Pancreas (tissue), 10 donors: Measurements from ENCODE around the gene SF3A1. TPM values are rescaled to one million over a fixed set of nuclear protein-coding genes. Genes with fewer than 3 reads are reported as not detected.

Experiments
- ATAC-seq, 4 donors: fragments of 200-7000 bp; cut with Tn5 transposase; one replicate each; pipeline versions ENCODE4 v1.8.0 to v1.9.1; 2020; ENCODE audit warnings: mild to moderate bottlenecking in 4 of 4, moderate library complexity in 4 of 4
- DNase-seq, 6 donors: peaks; one replicate each; pipeline ENCODE4 v3.0.0-alpha.2; 2020
- FAIRE-seq: peaks from 2 replicates; lab custom pipeline; 2012; peaks lifted over from hg19 to GRCh38; lab: Jason Lieb, UNC
- H3K27ac ChIP-seq, 4 donors: fragments of 200-600 bp; sonication (generic); 1 replicate in 3 of 4; 2 replicates in 1 of 4; pipeline versions ENCODE4 v1.5.0 to v1.8.0; 2020
- H3K27me3 ChIP-seq, 4 donors: fragments of 200-600 bp; one replicate each; pipeline ENCODE4 v1.8.0; 2021
- H3K36me3 ChIP-seq, 3 donors: fragments of 200-600 bp; sonication (generic) in 1 of 3; one replicate each; pipeline versions ENCODE4 v1.5.0 to v1.8.0; 2020 to 2021
- H3K4me1 ChIP-seq, 3 donors: fragments of 200-600 bp; one replicate each; pipeline ENCODE4 v1.8.0; 2021
- H3K4me3 ChIP-seq, 4 donors: fragments of 200-600 bp; sonication (generic) in 2 of 4; one replicate each; pipeline versions ENCODE4 v1.5.0 to v1.8.0; 2020 to 2021
- H3K9me3 ChIP-seq, 4 donors: fragments of 200-600 bp; one replicate each; pipeline ENCODE4 v1.8.0; 2021
- WGBS, 2 donors: extraction: QIAGEN DNeasy Blood & Tissue Kit; methylation state at CpG; one replicate each; pipeline ENCODE4 v1.1.7; 2013; 5-methylcytosine and 5-hydroxymethylcytosine counted together
- intact Hi-C, 3 donors: fragments of 100-400 bp; cut with DNase I; formaldehyde crosslinking; loops; one replicate each; pipeline versions ENCODE4 v1.11.1 to v1.14.2; 2022
- polyA plus RNA-seq, 2 donors: library from polyadenylated mRNA; stranded (reverse); fragments of 200-250 nt; gene quantifications; one replicate each; pipeline ENCODE4 v1.2.3, GENCODE V29; 2013
- total RNA-seq, 6 donors: library from RNA; stranded (reverse); fragmentation: NEBNext Ultra II Directional in 4 of 6; extraction: Animal tissue kit (Norgen Biotek cat#: 25700) in 4 of 6; gene quantifications; one replicate each; pipeline versions ENCODE4 v1.2.1 to v1.2.4, GENCODE V29; 2021 to 2023
- TF ChIP-seq, protein P1 (sequence below), 4 donors: fragments of 200-600 bp; sonication (generic) in 3 of 4; IDR thresholded peaks; one replicate each; pipeline versions ENCODE4 v1.5.0 to v1.8.0; 2021; ENCODE audit warnings: antibody characterized with exemption in 4 of 4
- donor health status: healthy with polysubstance abuse.
- donor health status: DM: no; HTN: no; CAD: no; lungs with moderate emphysema.
- donor health status: DM: no; HTN: no; CAD: no.
- donor health status: control.
- donor health status: control.
- donor health status: Bipolar disorder and iron deficiency.
- donor health status: DM: yes; HTN: yes; CAD: no.
- donor health status: DM: no; HTN: no; CAD: no.
- donor health status: DM: no; HTN: no; CAD: no.
- donor health status: DM: yes; HTN: yes; CAD: no.

SF3A1 gene
- total and polyA plus RNA-seq, 8 donors: 19.2 to 102 (median 85.8) TPM

- Histone ChIP-seq H3K36me3 (no peaks in the 10 kb centered on the region), H3K4me1 (no peaks in the 10 kb centered on the region), H3K27me3 (no peaks in the 10 kb centered on the region), H3K9me3 (no peaks in the 10 kb centered on the region), H3K27ac (no peak overlapping the region), H3K4me3 (no peak overlapping the region)
- FAIRE-seq: no peak
- 89 to 93% methylated on average over 13 of the region's 13 CpGs for WGBS, 2 donors
- TF ChIP-seq, protein P1, sequence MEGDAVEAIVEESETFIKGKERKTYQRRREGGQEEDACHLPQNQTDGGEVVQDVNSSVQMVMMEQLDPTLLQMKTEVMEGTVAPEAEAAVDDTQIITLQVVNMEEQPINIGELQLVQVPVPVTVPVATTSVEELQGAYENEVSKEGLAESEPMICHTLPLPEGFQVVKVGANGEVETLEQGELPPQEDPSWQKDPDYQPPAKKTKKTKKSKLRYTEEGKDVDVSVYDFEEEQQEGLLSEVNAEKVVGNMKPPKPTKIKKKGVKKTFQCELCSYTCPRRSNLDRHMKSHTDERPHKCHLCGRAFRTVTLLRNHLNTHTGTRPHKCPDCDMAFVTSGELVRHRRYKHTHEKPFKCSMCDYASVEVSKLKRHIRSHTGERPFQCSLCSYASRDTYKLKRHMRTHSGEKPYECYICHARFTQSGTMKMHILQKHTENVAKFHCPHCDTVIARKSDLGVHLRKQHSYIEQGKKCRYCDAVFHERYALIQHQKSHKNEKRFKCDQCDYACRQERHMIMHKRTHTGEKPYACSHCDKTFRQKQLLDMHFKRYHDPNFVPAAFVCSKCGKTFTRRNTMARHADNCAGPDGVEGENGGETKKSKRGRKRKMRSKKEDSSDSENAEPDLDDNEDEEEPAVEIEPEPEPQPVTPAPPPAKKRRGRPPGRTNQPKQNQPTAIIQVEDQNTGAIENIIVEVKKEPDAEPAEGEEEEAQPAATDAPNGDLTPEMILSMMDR (IDR thresholded peaks at IDR 0.05): no peak
- intact Hi-C loops: no loop called here
- no peak for ATAC-seq
- DNase-seq: no peak
Observed at GRCh38 chr22:30375312-30375849, 18.7 kb upstream of the SF3A1 start.

DNA sequence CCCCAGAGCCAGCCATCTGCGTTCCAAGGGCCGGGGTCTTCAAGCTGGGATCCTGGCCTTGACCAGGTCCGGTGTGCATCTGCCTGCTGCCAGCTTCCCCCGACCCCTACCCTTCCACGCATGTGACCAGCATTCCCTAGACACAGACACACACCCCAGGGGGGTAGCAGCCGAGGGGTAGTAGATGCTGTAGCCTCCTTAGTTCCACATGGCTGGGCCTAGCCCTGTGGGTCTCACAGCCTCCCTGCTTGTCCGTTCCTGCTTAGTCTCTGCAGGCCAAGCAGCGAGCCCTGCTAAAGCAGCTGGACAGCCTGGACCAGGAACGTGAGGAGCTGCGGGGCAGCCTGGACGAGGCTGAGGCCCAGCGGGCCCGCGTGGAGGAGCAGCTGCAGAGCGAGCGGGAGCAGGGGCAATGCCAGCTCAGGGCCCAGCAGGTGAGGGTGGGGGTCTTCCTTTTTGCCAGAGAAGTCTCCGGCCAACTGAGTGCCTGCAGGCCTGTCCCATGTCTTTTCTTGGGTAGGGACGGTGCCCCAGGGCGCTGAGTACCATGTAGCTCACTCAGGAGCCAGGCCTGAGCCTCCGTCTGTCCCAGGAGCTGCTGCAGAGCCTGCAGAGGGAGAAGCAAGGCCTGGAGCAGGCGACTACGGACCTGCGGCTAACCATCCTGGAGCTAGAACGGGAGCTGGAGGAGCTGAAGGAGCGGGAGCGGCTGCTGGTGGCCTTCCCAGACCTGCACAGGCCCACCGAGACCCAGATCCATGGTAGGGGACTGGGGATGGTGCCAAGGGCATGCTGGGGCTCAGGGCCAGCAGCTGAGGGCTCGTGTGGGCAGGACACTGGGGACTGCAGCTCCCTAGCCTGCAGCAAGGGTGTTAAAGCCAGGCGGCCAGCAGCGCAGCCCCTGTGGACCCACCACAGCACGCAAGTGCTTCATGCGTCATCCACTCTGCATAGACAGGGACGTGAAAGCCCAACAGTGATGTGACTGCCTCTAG lies 16.9 kb upstream of the SF3A1 start:
- Histone ChIP-seq H3K36me3 (no peaks in the 10 kb centered on the region), H3K9me3 (no peaks in the 10 kb centered on the region), H3K4me1 (no peaks in the 10 kb centered on the region), H3K4me3 (no peak overlapping the region), H3K27me3 (no peaks in the 10 kb centered on the region), H3K27ac (no peak overlapping the region)
- DNase-seq (no peak), FAIRE-seq (no peak), ATAC-seq (peak in 1 of 4 donors; percentile 17)
- TF ChIP-seq, protein P1 (IDR thresholded peaks at IDR 0.05): no peak
- intact Hi-C loops: no loop called here
- WGBS, 2 donors: 80 to 86% methylated on average over 32 to 33 of the region's 33 CpGs

DNA sequence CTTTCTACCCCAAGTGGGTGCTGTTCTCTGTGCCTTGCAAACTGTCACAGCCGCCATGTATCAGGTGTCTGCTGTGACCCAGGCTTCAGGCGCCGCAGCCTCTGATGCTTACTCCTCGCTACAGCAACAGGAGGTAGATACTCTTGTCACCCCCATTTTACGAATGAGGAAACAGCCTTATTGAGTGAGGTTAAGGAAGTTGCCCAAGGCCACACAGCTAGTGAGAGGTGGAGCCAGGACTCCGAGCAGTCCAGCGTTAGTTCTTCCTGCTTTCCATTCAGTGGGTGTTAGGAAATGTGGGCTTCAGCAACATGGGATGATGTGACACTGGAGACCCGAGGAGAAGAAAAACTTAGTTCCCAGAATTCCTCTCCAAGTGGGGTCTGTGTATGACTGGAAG lies 16.2 kb upstream of the SF3A1 start:
- Histone ChIP-seq H3K27ac (no peak overlapping the region), H3K9me3 (no peaks in the 10 kb centered on the region), H3K4me3 (no peak overlapping the region), H3K27me3 (no peaks in the 10 kb centered on the region), H3K4me1 (no peaks in the 10 kb centered on the region), H3K36me3 (no peaks in the 10 kb centered on the region)
- TF ChIP-seq, protein P1 (IDR thresholded peaks at IDR 0.05): no peak
- WGBS, 2 donors: 53 to 61% methylated on average over 8 of the region's 8 CpGs
- FAIRE-seq (no peak), DNase-seq (no peak), ATAC-seq (peak in 3 of 4 donors; percentile 16 to 52 (median 29))
- intact Hi-C loops: no loop called here

DNA sequence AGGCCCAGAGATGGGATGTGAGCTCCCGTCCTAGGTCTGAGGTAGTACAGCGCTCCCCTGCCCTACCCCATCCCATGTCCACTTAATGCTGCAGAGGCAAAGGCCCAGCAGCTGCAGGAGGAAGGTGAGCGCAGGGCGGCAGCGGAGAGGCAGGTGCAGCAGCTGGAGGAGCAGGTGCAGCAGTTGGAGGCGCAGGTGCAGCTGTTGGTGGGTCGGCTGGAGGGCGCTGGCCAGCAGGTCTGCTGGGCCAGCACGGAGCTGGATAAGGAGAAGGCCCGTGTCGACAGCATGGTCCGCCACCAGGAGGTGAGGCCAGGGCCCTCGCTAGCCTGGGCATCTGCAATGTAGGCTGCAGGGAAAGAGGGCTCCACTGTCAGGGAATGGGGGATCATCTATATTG lies 15.3 kb upstream of the SF3A1 start:
- FAIRE-seq (no peak), ATAC-seq (no peak), DNase-seq (no peak)
- H3K27me3 ChIP-seq: no peaks in the 10 kb centered on the region
- H3K9me3 ChIP-seq: no peaks in the 10 kb centered on the region
- no peaks in the 10 kb centered on the region for H3K36me3 ChIP-seq
- no peak overlapping the region for H3K4me3 ChIP-seq
- TF ChIP-seq, protein P1 (IDR thresholded peaks at IDR 0.05): no peak
- no peaks in the 10 kb centered on the region for H3K4me1 ChIP-seq
- intact Hi-C loops: no loop called here
- no peak overlapping the region for H3K27ac ChIP-seq
- 76% methylated on average over 13 of the region's 13 CpGs for WGBS, 2 donors
